A549 (cell line): Measurements from ENCODE around the gene GRM5. TPM values are rescaled to one million over a fixed set of nuclear protein-coding genes. Genes with fewer than 3 reads are reported as not detected.

Source experiments
- ATAC-seq, 2 experiments: fragments of 200-7000 bp in 1 of 2; fragments of >200 bp in 1 of 2; cut with Nextera tagmentation in 1 of 2; cut with Tn5 transposase in 1 of 2; 3 replicates each; pipeline versions ENCODE4 v1.8.0 to v1.9.1; 2018 to 2020; ENCODE audit warnings: mild to moderate bottlenecking in 1 of 2, moderate library complexity in 1 of 2
- CTCF ChIA-PET: fragments of 300-600 bp; sonication (Branson Sonifier 250); formaldehyde crosslinking; extraction: SDS; loops from one replicate; lab custom pipeline; 2021; ENCODE audit warnings: antibody characterized with exemption, inconsistent platforms; lab: Yijun Ruan, JAX
- POLR2A ChIA-PET: fragments of 350-600 bp; formaldehyde crosslinking; extraction: SDS; loops from one replicate; lab custom pipeline; 2021; ENCODE audit warnings: antibody characterized with exemption, inconsistent platforms; lab: Yijun Ruan, JAX
- DNase-seq, 2 experiments: peaks; one replicate each; pipeline versions ENCODE4 v3.0.0 to v3.0.0-alpha.2; 2011 to 2016; ENCODE audit warnings: low read depth in 1 of 2, low spot score in 1 of 2
- FAIRE-seq: peaks from 2 replicates; lab custom pipeline; 2011; peaks lifted over from hg19 to GRCh38; lab: Jason Lieb, UNC
- H3K27ac ChIP-seq, 2 experiments: fragments of >200 bp; sonication (Bioruptor Twin); formaldehyde crosslinking; 3 replicates each; pipeline ENCODE4 v1.5.1; 2016 to 2017
- H3K4me1 ChIP-seq: fragments of >200 bp; sonication (Bioruptor Twin); formaldehyde crosslinking; 3 replicates; pipeline ENCODE4 v1.6.1; 2016
- H3K4me2 ChIP-seq: fragments of >200 bp; sonication (Bioruptor Twin); formaldehyde crosslinking; 3 replicates; pipeline ENCODE4 v1.6.1; 2016
- H3K4me3 ChIP-seq: fragments of >200 bp; sonication (Bioruptor Twin); formaldehyde crosslinking; 3 replicates; pipeline ENCODE4 v1.5.1; 2016
- H3K9me3 ChIP-seq: fragments of >200 bp; sonication (Bioruptor Twin); formaldehyde crosslinking; 3 replicates; pipeline ENCODE4 v1.6.1; 2016
- CBX8 ChIP-seq: fragments of 200-600 bp; sonication (generic); IDR thresholded peaks from 2 replicates; pipeline ENCODE4 v1.6.1; 2016
- CEBPB ChIP-seq, 2 experiments: fragments of >200 bp in 1 of 2; sonication (Bioruptor Twin) in 1 of 2; formaldehyde crosslinking in 1 of 2; IDR thresholded peaks; 2 replicates each; pipeline ENCODE4 v1.6.1; 2012 to 2016
- CHD4 ChIP-seq: fragments of 200-600 bp; sonication (generic); IDR thresholded peaks from 2 replicates; pipeline ENCODE4 v1.6.1; 2016; ENCODE audit warnings: antibody characterized with exemption, mild to moderate bottlenecking, borderline replicate concordance
- EHF ChIP-seq: fragments of 250-450 bp; sonication (Bioruptor Pico); IDR thresholded peaks from 2 replicates; pipeline ENCODE4 v1.5.0; 2020; ENCODE audit warnings: mild to moderate bottlenecking
- ESRRA ChIP-seq: fragments of 150-350 bp; IDR thresholded peaks from 2 replicates; pipeline ENCODE4 v1.6.1; 2014; ENCODE audit warnings: mild to moderate bottlenecking, low read length, borderline replicate concordance
- FOSL2 ChIP-seq, 2 experiments: fragments of 450-650 bp in 1 of 2; fragments of >200 bp in 1 of 2; sonication (Bioruptor Twin) in 1 of 2; formaldehyde crosslinking; IDR thresholded peaks; 2 replicates each; pipeline versions ENCODE4 v1.5.0 to v1.6.1; 2016 to 2020; ENCODE audit warnings: mild to moderate bottlenecking in 1 of 2, moderate library complexity in 1 of 2
- FOXS1 ChIP-seq: fragments of 250-450 bp; sonication (Bioruptor Pico); IDR thresholded peaks from 2 replicates; pipeline ENCODE4 v1.5.0; 2020; ENCODE audit warnings: mild to moderate bottlenecking, moderate library complexity
- GATA3 ChIP-seq: IDR thresholded peaks from 2 replicates; pipeline ENCODE4 v1.6.1; 2012; ENCODE audit warnings: borderline replicate concordance
- HDAC2 ChIP-seq: fragments of 200-600 bp; sonication (generic); IDR thresholded peaks from 2 replicates; pipeline ENCODE4 v1.6.1; 2016
- HOXB13 ChIP-seq: fragments of 250-450 bp; sonication (Bioruptor Pico); IDR thresholded peaks from 2 replicates; pipeline ENCODE4 v1.5.0; 2020; ENCODE audit warnings: low read depth, mild to moderate bottlenecking, moderate library complexity
- JUN ChIP-seq, 2 experiments: fragments of >200 bp; sonication (Bioruptor Twin); formaldehyde crosslinking; IDR thresholded peaks; 2 replicates in 1 of 2; 3 replicates in 1 of 2; pipeline ENCODE4 v1.6.1; 2016 to 2017
- JUNB ChIP-seq: fragments of >200 bp; sonication (Bioruptor Twin); formaldehyde crosslinking; IDR thresholded peaks from 2 replicates; pipeline ENCODE4 v1.6.1; 2016
- KDM1A ChIP-seq: fragments of 200-600 bp; sonication (generic); IDR thresholded peaks from 2 replicates; pipeline ENCODE4 v1.6.1; 2016; ENCODE audit warnings: low read depth, mild to moderate bottlenecking
- KDM5A ChIP-seq: fragments of 200-600 bp; sonication (generic); IDR thresholded peaks from 2 replicates; pipeline ENCODE4 v1.6.1; 2016; ENCODE audit warnings: antibody characterized with exemption, mild to moderate bottlenecking
- MAFK ChIP-seq: fragments of 450-650 bp; IDR thresholded peaks from 2 replicates; pipeline ENCODE4 v1.6.1; 2014; ENCODE audit not compliant: partially characterized antibody
- MYC ChIP-seq: IDR thresholded peaks from 2 replicates; pipeline ENCODE4 v1.6.1; 2012; ENCODE audit warnings: mild to moderate bottlenecking, inconsistent platforms, low read length, improper control_type of control experiment, borderline replicate concordance
- RARB ChIP-seq: fragments of 250-450 bp; sonication (Bioruptor Pico); IDR thresholded peaks from 2 replicates; pipeline ENCODE4 v1.8.0; 2021; ENCODE audit warnings: mild to moderate bottlenecking, moderate library complexity
- RCOR1 ChIP-seq: fragments of 150-350 bp; IDR thresholded peaks from 2 replicates; pipeline ENCODE4 v1.6.1; 2014; ENCODE audit warnings: antibody characterized with exemption, low read length, low read depth
- RNF2 ChIP-seq: fragments of 200-600 bp; sonication (generic); IDR thresholded peaks from 2 replicates; pipeline ENCODE4 v1.6.1; 2016; ENCODE audit warnings: low read depth, mild to moderate bottlenecking, antibody characterized with exemption, moderate library complexity, borderline replicate concordance
- SMC3 ChIP-seq: fragments of >200 bp; sonication (Bioruptor Twin); formaldehyde crosslinking; IDR thresholded peaks from 3 replicates; pipeline ENCODE4 v1.6.1; 2018; ENCODE audit warnings: inconsistent platforms
- SREBF2 ChIP-seq: fragments of 450-650 bp; IDR thresholded peaks from 2 replicates; pipeline ENCODE4 v1.6.1; 2014; ENCODE audit warnings: mild to moderate bottlenecking, moderate library complexity
- TFCP2L1 ChIP-seq: fragments of 250-450 bp; sonication (Bioruptor Pico); IDR thresholded peaks from 2 replicates; pipeline ENCODE4 v1.5.0; 2021; ENCODE audit warnings: mild to moderate bottlenecking
- TP53 ChIP-seq: fragments of 250-450 bp; sonication (Bioruptor Pico); IDR thresholded peaks from 2 replicates; pipeline ENCODE4 v1.5.0; 2021; ENCODE audit warnings: mild to moderate bottlenecking, moderate library complexity
- ZNF302 ChIP-seq: fragments of 250-450 bp; sonication (Bioruptor Pico); IDR thresholded peaks from 2 replicates; pipeline ENCODE4 v1.9.0; 2021; ENCODE audit warnings: inconsistent platforms, mild to moderate bottlenecking, moderate library complexity
- WGBS: methylation state at CpG from one replicate; pipeline ENCODE4 v1.1.6; 2017; ENCODE audit errors: missing lambda C conversion rate; 5-methylcytosine and 5-hydroxymethylcytosine counted together
- polyA plus RNA-seq, 4 experiments: library from polyadenylated mRNA; depleted of rRNA in 3 of 4; stranded (reverse); fragments of >200 nt; fragmentation: RNase III in 1 of 4; extraction: RNeasy Plus Mini Kit Qiagen cat#74134 plus additional on column Dnase treatment in 1 of 4; gene quantifications; 2 replicates in 3 of 4; 3 replicates in 1 of 4; pipeline ENCODE4 v1.2.3, GENCODE V29; 2011 to 2017
- TF ChIP-seq, protein P1 (sequence below): fragments of 450-650 bp; IDR thresholded peaks from 2 replicates; pipeline ENCODE4 v1.6.1; 2014; ENCODE audit warnings: antibody characterized with exemption
- TF ChIP-seq, protein P2 (sequence below): fragments of 150-350 bp; IDR thresholded peaks from 2 replicates; pipeline ENCODE4 v1.6.1; 2014; ENCODE audit warnings: low read depth, mild to moderate bottlenecking, low read length
- TF ChIP-seq, protein P3 (sequence below): IDR thresholded peaks from 2 replicates; pipeline ENCODE4 v1.6.1; 2012
- TF ChIP-seq, protein P4 (sequence below): fragments of 200-600 bp; sonication (generic); IDR thresholded peaks from 2 replicates; pipeline ENCODE4 v1.6.1; 2016; ENCODE audit warnings: antibody characterized with exemption, mild to moderate bottlenecking, moderate library complexity
- TF ChIP-seq, protein P5 (sequence below): fragments of 250-450 bp; sonication (Bioruptor Pico); IDR thresholded peaks from 2 replicates; pipeline ENCODE4 v1.5.0; 2020; ENCODE audit warnings: low read depth, mild to moderate bottlenecking, moderate library complexity

GRM5 gene
- polyA plus RNA-seq, 2 of the 4 experiments (the other 2 are of a cell fraction): 0.01 TPM; not detected in 1

DNA sequence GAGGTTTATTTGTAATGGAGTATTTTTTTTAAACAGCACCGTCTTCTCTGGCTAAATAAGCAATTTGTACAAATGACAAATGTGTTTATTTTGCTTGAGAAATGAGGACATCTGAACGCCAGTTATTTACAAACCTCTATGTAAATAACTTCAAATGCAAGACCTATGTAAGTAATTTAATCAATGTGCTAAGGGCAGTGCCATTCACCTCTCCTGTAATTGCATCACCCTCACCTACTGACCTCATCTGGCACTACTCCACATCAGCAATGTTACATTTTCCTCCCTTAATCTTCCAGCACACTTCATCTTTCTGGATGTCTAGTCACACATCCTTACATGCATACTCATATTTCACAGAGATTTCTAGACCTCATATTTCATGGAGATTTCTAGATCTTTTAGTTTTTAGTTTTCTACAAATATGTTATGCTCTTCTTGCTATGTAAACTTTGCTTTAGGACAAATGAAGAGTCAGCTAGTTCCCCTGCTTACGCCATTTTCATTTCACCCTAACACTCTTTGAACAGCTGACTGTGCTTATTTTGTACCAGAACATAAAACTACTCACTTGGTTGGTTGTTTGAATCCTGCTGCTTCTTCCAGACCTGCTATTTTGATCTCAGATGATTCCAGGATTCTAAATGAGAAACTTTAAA, 238.6 kb downstream of the GRM5 start:
- ChIA-PET CTCF (no interaction called here), POLR2A (no interaction called here)
- TF ChIP-seq RNF2 (no peak), EHF (CRISPR knock-in tag) (no peak), RARB (CRISPR knock-in tag) (no peak), SREBF2 (no peak), SMC3 (no peak), KDM1A (no peak), KDM5A (no peak), ESRRA (no peak), TFCP2L1 (no peak), CEBPB (IDR thresholded peaks at IDR 0.05) (no peak), ZNF302 (CRISPR knock-in tag) (no peak), GATA3 (no peak), FOXS1 (CRISPR knock-in tag) (no peak), RCOR1 (no peak), HDAC2 (no peak)
- TF ChIP-seq, protein P1, sequence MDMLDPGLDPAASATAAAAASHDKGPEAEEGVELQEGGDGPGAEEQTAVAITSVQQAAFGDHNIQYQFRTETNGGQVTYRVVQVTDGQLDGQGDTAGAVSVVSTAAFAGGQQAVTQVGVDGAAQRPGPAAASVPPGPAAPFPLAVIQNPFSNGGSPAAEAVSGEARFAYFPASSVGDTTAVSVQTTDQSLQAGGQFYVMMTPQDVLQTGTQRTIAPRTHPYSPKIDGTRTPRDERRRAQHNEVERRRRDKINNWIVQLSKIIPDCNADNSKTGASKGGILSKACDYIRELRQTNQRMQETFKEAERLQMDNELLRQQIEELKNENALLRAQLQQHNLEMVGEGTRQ: no peak
- TF ChIP-seq, protein P2, sequence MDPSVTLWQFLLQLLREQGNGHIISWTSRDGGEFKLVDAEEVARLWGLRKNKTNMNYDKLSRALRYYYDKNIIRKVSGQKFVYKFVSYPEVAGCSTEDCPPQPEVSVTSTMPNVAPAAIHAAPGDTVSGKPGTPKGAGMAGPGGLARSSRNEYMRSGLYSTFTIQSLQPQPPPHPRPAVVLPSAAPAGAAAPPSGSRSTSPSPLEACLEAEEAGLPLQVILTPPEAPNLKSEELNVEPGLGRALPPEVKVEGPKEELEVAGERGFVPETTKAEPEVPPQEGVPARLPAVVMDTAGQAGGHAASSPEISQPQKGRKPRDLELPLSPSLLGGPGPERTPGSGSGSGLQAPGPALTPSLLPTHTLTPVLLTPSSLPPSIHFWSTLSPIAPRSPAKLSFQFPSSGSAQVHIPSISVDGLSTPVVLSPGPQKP: no peak
- TF ChIP-seq, protein P3, sequence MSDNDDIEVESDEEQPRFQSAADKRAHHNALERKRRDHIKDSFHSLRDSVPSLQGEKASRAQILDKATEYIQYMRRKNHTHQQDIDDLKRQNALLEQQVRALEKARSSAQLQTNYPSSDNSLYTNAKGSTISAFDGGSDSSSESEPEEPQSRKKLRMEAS: no peak
- TF ChIP-seq, all 56 proteins: peak for 0
- no peak for FAIRE-seq
- no peak for ATAC-seq
- 8% methylated on average over 3 of the region's 3 CpGs for WGBS
- Histone ChIP-seq H3K9me3 (no peaks in the 10 kb centered on the region), H3K4me2 (no peak overlapping the region), H3K27ac (no peak overlapping the region), H3K4me3 (no peak overlapping the region), H3K4me1 (no peaks in the 10 kb centered on the region)
- peak in 1 of 2 experiments; percentile 7 for DNase-seq

DNA sequence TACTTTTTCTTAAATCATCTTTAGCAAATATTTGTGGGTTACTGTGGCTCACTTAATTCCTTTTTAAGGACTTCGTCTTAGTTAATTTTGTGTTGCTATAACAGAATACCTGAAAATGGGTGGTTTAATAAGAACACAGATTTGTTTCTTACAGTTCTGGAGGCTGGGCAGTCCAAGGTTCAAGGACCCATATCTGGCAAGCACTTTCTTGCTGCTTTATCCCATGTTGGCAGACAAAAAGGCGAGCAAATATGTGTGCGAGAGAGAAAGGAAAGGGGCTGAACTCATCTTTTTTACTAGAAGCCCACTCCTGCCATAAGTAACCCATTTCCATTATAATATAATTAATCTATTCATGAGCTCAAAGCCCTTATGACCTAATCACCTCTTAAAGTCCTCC, 246.2 kb downstream of the GRM5 start:
- POLR2A ChIA-PET: no interaction called here
- 24% methylated on average over 3 of the region's 3 CpGs for WGBS

DNA sequence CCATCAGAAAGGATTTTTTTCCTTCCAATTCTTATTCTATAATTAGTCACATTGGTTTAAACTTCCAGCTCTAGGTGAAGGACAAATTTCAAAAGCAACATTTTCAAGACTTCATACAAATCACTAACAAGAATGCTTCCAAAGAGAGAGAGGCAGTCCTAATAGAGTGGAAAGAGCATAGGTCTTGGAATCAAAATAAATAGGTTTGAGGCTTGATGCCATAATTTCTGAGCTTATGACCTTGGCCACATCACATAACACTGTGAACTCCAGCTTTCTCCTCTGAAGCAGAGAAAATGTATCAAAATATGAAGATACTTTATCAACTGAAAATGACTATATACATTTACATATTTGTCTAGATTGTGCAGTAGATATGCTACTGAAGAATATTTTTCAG, 246.8 kb downstream of the GRM5 start:
- no peak overlapping the region for H3K4me3 ChIP-seq
- FAIRE-seq (no peak), ATAC-seq (no peak), DNase-seq (no peak)
- no peaks in the 10 kb centered on the region for H3K4me1 ChIP-seq
- no peak overlapping the region for H3K4me2 ChIP-seq
- H3K27ac ChIP-seq: no peak overlapping the region
- CTCF ChIA-PET: no interaction called here
- POLR2A ChIA-PET: no interaction called here
- no peaks in the 10 kb centered on the region for H3K9me3 ChIP-seq
- no peak for TF ChIP-seq CHD4
- no peak for TF ChIP-seq EHF (CRISPR knock-in tag)
- TF ChIP-seq, protein P4, sequence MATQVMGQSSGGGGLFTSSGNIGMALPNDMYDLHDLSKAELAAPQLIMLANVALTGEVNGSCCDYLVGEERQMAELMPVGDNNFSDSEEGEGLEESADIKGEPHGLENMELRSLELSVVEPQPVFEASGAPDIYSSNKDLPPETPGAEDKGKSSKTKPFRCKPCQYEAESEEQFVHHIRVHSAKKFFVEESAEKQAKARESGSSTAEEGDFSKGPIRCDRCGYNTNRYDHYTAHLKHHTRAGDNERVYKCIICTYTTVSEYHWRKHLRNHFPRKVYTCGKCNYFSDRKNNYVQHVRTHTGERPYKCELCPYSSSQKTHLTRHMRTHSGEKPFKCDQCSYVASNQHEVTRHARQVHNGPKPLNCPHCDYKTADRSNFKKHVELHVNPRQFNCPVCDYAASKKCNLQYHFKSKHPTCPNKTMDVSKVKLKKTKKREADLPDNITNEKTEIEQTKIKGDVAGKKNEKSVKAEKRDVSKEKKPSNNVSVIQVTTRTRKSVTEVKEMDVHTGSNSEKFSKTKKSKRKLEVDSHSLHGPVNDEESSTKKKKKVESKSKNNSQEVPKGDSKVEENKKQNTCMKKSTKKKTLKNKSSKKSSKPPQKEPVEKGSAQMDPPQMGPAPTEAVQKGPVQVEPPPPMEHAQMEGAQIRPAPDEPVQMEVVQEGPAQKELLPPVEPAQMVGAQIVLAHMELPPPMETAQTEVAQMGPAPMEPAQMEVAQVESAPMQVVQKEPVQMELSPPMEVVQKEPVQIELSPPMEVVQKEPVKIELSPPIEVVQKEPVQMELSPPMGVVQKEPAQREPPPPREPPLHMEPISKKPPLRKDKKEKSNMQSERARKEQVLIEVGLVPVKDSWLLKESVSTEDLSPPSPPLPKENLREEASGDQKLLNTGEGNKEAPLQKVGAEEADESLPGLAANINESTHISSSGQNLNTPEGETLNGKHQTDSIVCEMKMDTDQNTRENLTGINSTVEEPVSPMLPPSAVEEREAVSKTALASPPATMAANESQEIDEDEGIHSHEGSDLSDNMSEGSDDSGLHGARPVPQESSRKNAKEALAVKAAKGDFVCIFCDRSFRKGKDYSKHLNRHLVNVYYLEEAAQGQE: no peak
- TF ChIP-seq TP53 (CRISPR knock-in tag): no peak
- TF ChIP-seq, protein P5, sequence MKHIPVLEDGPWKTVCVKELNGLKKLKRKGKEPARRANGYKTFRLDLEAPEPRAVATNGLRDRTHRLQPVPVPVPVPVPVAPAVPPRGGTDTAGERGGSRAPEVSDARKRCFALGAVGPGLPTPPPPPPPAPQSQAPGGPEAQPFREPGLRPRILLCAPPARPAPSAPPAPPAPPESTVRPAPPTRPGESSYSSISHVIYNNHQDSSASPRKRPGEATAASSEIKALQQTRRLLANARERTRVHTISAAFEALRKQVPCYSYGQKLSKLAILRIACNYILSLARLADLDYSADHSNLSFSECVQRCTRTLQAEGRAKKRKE (CRISPR knock-in tag): no peak
- no peak for TF ChIP-seq MYC
- TF ChIP-seq CBX8: no peak
- TF ChIP-seq HOXB13 (CRISPR knock-in tag): no peak

More for the DNA sequence above, 246.2 kb downstream of the GRM5 start:
- no peak for DNase-seq
- Histone ChIP-seq H3K27ac (no peak overlapping the region), H3K4me3 (no peak overlapping the region), H3K4me1 (no peaks in the 10 kb centered on the region), H3K4me2 (no peak overlapping the region), H3K9me3 (no peaks in the 10 kb centered on the region)
- no peak for TF ChIP-seq TP53 (CRISPR knock-in tag)
- no peak for TF ChIP-seq JUN (IDR thresholded peaks at IDR 0.05)
- TF ChIP-seq, protein P5 (CRISPR knock-in tag): no peak
- TF ChIP-seq MAFK: no peak
- TF ChIP-seq JUNB: no peak
- no peak for TF ChIP-seq GATA3
- TF ChIP-seq ESRRA: no peak
- no peak for TF ChIP-seq CHD4
- no peak for TF ChIP-seq FOSL2 (IDR thresholded peaks at IDR 0.05)
- TF ChIP-seq FOSL2 (CRISPR knock-in tag; IDR thresholded peaks at IDR 0.05): no peak
- no peak for ATAC-seq
- CTCF ChIA-PET: no interaction called here
- FAIRE-seq: no peak
